Measurements from ENCODE around the gene OARD1. TPM values are rescaled to one million over a fixed set of nuclear protein-coding genes. Genes with fewer than 3 reads are reported as not detected.
A peak's percentile ranks its signal among the peaks of the same experiment; 100 is the strongest.
"Not testable (repeated sequence)": the region's sequence is repeated elsewhere in the genome, so short reads cannot be mapped to it uniquely, and the experiment has no call there.

OARD1 gene, protein sequence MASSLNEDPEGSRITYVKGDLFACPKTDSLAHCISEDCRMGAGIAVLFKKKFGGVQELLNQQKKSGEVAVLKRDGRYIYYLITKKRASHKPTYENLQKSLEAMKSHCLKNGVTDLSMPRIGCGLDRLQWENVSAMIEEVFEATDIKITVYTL
- total RNA-seq, result 10 to 100 TPM; 11.9 to 19.4 (median 16.5) TPM

- Histone ChIP-seq H3K4me1 (peaks cover 29 to 40% (median 39%) of the 10 kb centered on the region in 4 donors), H3K9me3 (no peaks in the 10 kb centered on the region), H3K36me3 (peaks cover 0 to 29% (median 14%) of the 10 kb centered on the region in 4 donors), H3K4me3 (peak within 1 kb of the TSS; percentile 89 to 98 (median 96)), H3K27ac (replicated peaks in 1 of 4) (peak within 1 kb of the TSS; percentile 98 to 100 (median 99)), H3K27me3 (no peaks in the 10 kb centered on the region)
- intact Hi-C loops (cut with DNase I), result no loop called here
- TF ChIP-seq POLR2A (IDR thresholded peaks at IDR 0.05; ENCODE audit: low read depth) (peak; percentile 44), CTCF (IDR thresholded peaks at IDR 0.05) (peak in 1 of 3 experiments; percentile 14), EP300 (IDR thresholded peaks at IDR 0.05) (no peak), POLR2AphosphoS5 (IDR thresholded peaks at IDR 0.05) (peak; percentile 90 to 92)
- WGBS, result under 1% methylated on average over 26 of the region's 63 CpGs
- peak; percentile 100 for DNase-seq (ENCODE audit: extremely low spot score)
These were observed at the start of gene OARD1 for GRCh38 chr6:41071923-41072835. Gene OARD1, minus strand, starts transcription at chr6:41072356. Its CDS starts 722 bp downstream, at chr6:41071634.

DNA sequence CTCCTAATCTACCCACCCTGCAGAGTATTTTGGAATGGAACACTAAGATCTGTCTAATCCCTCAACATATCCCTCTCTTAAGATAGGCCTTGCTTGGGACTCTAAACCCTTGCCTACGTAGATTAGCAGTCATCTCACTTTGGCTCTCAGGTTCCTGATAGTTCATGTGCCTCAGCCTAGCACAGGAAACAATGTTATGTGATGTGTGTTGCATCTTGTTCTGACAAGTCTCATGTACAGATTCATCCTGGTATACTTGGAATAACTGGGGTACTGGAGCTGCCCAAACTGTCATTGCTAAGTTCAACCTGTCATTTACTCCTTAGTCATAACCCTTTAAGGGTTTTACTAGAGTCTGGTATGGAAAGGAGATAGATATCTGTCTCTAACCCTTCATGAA lies 47.9 kb upstream of the OARD1 start:
- Histone ChIP-seq H3K27me3 (no peaks in the 10 kb centered on the region), H3K4me1 (no peaks in the 10 kb centered on the region), H3K27ac (replicated peaks in 1 of 4) (no peak overlapping the region), H3K9me3 (no peaks in the 10 kb centered on the region), H3K4me3 (no peak overlapping the region), H3K36me3 (peaks cover 0 to 24% (median 2%) of the 10 kb centered on the region in 4 donors)
- DNase-seq (ENCODE audit: extremely low spot score), result no peak
- TF ChIP-seq CTCF (IDR thresholded peaks at IDR 0.05) (no peak), POLR2AphosphoS5 (IDR thresholded peaks at IDR 0.05) (no peak), EP300 (IDR thresholded peaks at IDR 0.05) (no peak), POLR2A (IDR thresholded peaks at IDR 0.05; ENCODE audit: low read depth) (no peak)
- 95% methylated on average over 1 of the region's 1 CpG for WGBS
- intact Hi-C loops (cut with DNase I), result no loop called here

DNA sequence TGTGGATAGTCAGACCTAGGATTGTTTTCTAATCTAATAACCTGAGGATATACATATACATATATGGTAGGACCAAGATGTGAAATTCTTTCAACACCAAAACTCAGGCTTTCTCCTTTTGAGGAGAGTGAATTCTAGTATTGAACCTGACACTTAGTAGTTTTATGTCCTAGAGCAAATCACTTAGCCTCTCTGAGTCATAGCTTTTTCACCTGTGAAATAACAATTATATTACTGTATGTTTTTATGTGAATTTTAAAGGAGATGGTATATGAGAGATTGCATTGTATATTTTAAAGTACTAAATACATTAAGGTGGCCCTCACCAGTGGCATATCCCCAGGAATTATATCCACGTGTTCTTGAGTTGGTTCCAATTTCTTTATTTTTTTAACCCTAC lies 47.4 kb upstream of the OARD1 start:
- H3K4me3 ChIP-seq, result no peak overlapping the region
- H3K4me1 ChIP-seq, result no peaks in the 10 kb centered on the region
- H3K27ac ChIP-seq (replicated peaks in 1 of 4), result no peak overlapping the region
- H3K36me3 ChIP-seq, result peaks cover 0 to 24% (median 1%) of the 10 kb centered on the region in 4 donors
- no peaks in the 10 kb centered on the region for H3K27me3 ChIP-seq
- intact Hi-C loops (cut with DNase I), result no loop called here
- TF ChIP-seq POLR2AphosphoS5 (IDR thresholded peaks at IDR 0.05) (no peak), POLR2A (IDR thresholded peaks at IDR 0.05; ENCODE audit: low read depth) (no peak), EP300 (IDR thresholded peaks at IDR 0.05) (no peak), CTCF (IDR thresholded peaks at IDR 0.05) (no peak)
- 70% methylated on average over 1 of the region's 1 CpG for WGBS
- no peaks in the 10 kb centered on the region for H3K9me3 ChIP-seq
- DNase-seq (ENCODE audit: extremely low spot score), result no peak

DNA sequence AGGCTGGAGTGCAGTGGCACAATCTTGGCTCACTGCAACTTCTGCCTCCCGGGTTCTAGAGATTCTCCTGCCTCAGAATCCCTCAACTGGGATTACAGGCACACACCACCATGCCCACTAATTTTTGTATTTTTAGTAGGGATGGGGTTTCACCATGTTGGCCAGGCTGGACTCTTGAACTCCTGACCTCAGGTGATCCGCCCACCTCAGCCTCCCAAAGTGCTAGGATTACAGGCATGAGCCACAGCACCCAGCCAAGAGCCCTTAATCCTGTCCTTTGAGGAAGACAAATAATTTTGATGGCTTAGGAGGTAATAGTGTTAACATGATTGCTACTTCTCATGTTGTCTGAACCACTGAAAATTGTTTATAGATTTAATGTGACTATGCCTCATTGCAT lies 42.9 kb upstream of the OARD1 start:
- intact Hi-C loops (cut with DNase I); H3K4me1 ChIP-seq; H3K27ac ChIP-seq (replicated peaks in 1 of 4); DNase-seq (ENCODE audit: extremely low spot score); H3K9me3 ChIP-seq; H3K27me3 ChIP-seq; H3K4me3 ChIP-seq: not testable (repeated sequence)
- peaks cover 0 to 13% (median 0%) of the 10 kb centered on the region in 4 donors for H3K36me3 ChIP-seq
- 100% methylated on average over 2 of the region's 2 CpGs for WGBS

- no peak for DNase-seq (ENCODE audit: extremely low spot score)
- WGBS, result 91% methylated on average over 3 of the region's 3 CpGs
- H3K4me1 ChIP-seq, result no peaks in the 10 kb centered on the region
- no peaks in the 10 kb centered on the region for H3K9me3 ChIP-seq
- no peak overlapping the region for H3K27ac ChIP-seq (replicated peaks in 1 of 4)
- no peaks in the 10 kb centered on the region for H3K27me3 ChIP-seq
- no peak for TF ChIP-seq CTCF (IDR thresholded peaks at IDR 0.05)
- TF ChIP-seq EP300 (IDR thresholded peaks at IDR 0.05), result no peak
- TF ChIP-seq POLR2A (IDR thresholded peaks at IDR 0.05; ENCODE audit: low read depth), result no peak
- TF ChIP-seq POLR2AphosphoS5 (IDR thresholded peaks at IDR 0.05), result no peak
- H3K4me3 ChIP-seq, result no peak overlapping the region
- intact Hi-C loops (cut with DNase I), result no loop called here
- H3K36me3 ChIP-seq, result peaks cover 0 to 12% (median 0%) of the 10 kb centered on the region in 4 donors
These were observed 38.9 kb upstream of the OARD1 start for GRCh38 chr6:41111017-41111416.

Measured in esophagus muscularis mucosa (tissue), 4 donors.